ENCODE data around the gene RGPD8. TPM values are rescaled to one million over a fixed set of nuclear protein-coding genes. Genes with fewer than 3 reads are reported as not detected.

The RGPD8 gene
- total and polyA plus RNA-seq, 2 of the 13 experiments (the other 11 are each of a cell fraction or from before 2014, with no cell fraction given), result 2.3 to 12.8 TPM

GRCh38 chr2:112483042-112483473 is 49.6 kb upstream of the RGPD8 start (continued):
- TF ChIP-seq THAP7 (CRISPR knock-in tag; IDR thresholded peaks at IDR 0.05), result 0 out of 2 replicates have a peak, but pooled peaks have one; percentile 2
- no peak for TF ChIP-seq ZBTB38 (CRISPR knock-in tag; IDR thresholded peaks at IDR 0.05)
- no peak for TF ChIP-seq ZNF3 (CRISPR knock-in tag; IDR thresholded peaks at IDR 0.05)
- TF ChIP-seq ZNF530 (CRISPR knock-in tag; IDR thresholded peaks at IDR 0.05; ENCODE audit: low read depth), result no peak
- TF ChIP-seq NR2F2 (IDR thresholded peaks at IDR 0.05; ENCODE audit: borderline replicate concordance, low read depth), result no peak
- TF ChIP-seq SP1 (IDR thresholded peaks at IDR 0.05), result no peak
- no peak for TF ChIP-seq SP1 (CRISPR knock-in tag; IDR thresholded peaks at IDR 0.05)
- TF ChIP-seq ZNF598 (CRISPR knock-in tag; IDR thresholded peaks at IDR 0.05; ENCODE audit: borderline replicate concordance), result no peak
- no peak for TF ChIP-seq ZFP36 (IDR thresholded peaks at IDR 0.05; ENCODE audit: borderline replicate concordance, low read depth, low read length, partially characterized antibody)
- no peak for TF ChIP-seq CREM (IDR thresholded peaks at IDR 0.05)
- TF ChIP-seq CREM (CRISPR knock-in tag; IDR thresholded peaks at IDR 0.05), result no peak
- no peak; the same call in 1 of the 2 replicates for TF ChIP-seq ZNF687 (CRISPR knock-in tag; IDR thresholded peaks at IDR 0.05)
- no peak for TF ChIP-seq TERF1 (CRISPR knock-in tag; IDR thresholded peaks at IDR 0.05)
- TF ChIP-seq ZNF597 (CRISPR knock-in tag; IDR thresholded peaks at IDR 0.05), result no peak
- TF ChIP-seq MNT (IDR thresholded peaks at IDR 0.05), result peak; percentile 9; the same call in 1 of the 2 replicates
- TF ChIP-seq ZNF430 (CRISPR knock-in tag; IDR thresholded peaks at IDR 0.05), result no peak
- TF ChIP-seq ZNF414 (CRISPR knock-in tag; IDR thresholded peaks at IDR 0.05), result no peak
- TF ChIP-seq ZFY (CRISPR knock-in tag; IDR thresholded peaks at IDR 0.05), result no peak
- no peak for TF ChIP-seq FOXO1 (CRISPR knock-in tag; IDR thresholded peaks at IDR 0.05)
- TF ChIP-seq ZNF124 (CRISPR knock-in tag; IDR thresholded peaks at IDR 0.05), result no peak
- TF ChIP-seq ATF2 (CRISPR knock-in tag; IDR thresholded peaks at IDR 0.05), result peak; percentile 70; the same call in 1 of the 2 replicates

All from HepG2 (cell line).